GM11168 (cell line): ENCODE measurements around the gene ANKS1A.

Experiments
- in situ Hi-C: fragments of 300-500 bp; cut with MboI; formaldehyde crosslinking; loops from one replicate; pipeline ENCODE4 v1.12.0; 2022; ENCODE audit warnings: low sequenced_read_pairs; ENCODE audit not compliant: unreplicated experiment

Gene ANKS1A

DNA sequence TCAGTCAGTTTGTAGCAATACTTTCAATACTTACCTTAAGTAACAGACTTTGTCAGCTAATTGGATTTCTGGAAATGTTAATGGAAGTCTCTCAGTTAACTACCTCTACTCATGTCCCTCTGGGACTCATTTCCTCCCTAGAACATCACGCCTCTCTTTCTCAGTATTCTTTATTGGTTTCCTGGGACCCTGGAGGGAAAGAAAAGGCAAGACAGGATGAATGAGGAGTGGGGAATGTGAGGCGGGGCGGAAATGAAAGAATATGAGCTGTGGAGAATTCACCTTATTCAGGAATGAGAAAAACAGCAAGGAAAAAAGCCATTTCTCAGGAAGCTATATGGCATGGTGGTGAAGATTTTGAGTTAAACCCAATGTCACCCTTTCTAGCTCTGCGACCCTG lies 62.7 kb downstream of the ANKS1A start:
- in situ Hi-C loops: no loop called here

DNA sequence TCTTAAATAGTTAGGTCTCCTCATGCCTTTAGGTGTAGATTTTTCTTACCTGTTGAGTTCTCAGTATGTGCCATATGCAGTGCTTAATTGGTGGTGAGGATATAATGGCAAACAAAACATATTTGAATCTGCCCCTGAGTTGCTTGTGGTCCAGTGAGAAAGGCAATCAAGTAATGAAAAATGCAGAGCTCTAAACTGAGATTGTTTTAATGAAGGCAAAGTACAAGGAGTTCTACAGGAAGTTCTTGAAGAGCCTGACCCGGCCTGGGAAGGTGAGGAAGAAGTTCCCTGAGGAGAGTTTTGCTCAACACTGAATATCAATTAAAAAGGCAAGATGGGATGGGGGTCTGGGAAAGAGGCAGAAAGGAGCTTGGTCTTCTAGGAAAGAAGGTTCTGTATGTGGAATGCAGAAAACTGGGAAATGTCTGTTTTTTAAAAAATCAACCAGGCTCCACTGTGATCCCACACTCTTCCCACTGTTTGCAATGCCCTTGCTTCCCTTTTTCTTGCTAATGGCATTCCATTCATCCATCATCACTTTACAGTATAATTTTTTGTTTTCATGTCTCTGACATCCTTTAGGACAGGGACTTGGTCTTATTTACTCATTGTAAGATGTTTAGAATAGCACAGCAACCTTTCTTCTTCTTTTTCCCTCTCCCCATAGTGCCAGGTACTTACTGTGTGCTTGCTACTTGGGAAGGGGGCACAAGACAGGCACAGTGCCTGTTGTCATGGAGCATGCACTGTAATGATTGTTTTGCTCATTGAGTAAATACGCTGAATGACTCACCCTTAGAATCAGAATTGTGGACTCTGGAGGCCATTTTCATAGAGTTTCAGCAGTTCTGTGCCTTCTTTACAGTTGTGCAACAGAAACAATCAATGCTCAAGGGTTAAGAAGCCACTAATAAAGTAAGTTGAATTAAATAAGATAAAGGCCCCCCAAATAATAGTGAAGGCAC lies 64.3 kb downstream of the ANKS1A start:
- in situ Hi-C loops: no loop called here

DNA sequence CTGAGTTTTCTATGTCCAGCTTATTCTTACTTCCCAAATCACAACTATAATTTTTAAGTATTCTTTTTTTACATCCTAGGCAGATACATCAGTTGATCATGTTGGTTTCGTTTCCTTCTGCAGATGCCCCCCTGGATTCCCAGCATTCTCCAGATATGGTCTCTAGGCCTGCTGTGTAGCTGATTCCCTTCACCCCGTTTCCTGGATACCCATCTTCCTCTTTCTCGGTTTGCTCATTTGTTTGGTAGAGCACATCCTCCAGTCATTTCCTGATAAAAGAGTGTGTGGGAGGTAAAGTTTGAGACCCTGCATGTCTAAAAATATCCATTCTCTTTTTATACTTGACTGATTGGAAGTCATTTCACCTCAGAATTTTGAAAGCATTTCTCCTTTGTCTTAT lies 66.4 kb downstream of the ANKS1A start:
- in situ Hi-C loops: no loop called here

DNA sequence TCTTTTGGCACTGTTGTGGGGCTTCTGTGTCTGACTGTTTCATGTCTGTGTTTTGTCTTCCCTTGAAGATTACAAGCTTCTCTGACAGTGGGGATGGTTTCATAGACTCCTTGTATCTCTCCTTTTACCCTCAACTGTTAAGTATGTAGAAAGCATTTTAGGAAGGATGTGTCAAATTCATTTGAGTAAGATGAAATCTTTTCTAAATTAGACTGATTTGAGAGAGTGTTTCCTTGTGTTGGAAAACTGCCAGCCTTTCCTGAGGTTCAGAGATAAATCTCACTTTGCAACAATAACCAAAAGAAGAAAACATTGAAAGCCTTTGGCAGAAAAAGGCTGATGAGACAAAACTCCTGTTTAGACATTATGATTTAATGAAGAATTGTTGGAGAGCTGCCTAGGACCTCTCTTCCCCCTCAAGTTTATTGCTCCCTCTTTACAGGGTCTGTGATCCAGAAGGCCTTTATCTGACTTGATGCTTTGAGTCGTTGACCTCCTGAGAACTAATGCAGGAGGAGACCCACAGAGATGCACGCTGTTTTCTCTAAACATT lies 68.3 kb downstream of the ANKS1A start:
- in situ Hi-C loops: no loop called here

DNA sequence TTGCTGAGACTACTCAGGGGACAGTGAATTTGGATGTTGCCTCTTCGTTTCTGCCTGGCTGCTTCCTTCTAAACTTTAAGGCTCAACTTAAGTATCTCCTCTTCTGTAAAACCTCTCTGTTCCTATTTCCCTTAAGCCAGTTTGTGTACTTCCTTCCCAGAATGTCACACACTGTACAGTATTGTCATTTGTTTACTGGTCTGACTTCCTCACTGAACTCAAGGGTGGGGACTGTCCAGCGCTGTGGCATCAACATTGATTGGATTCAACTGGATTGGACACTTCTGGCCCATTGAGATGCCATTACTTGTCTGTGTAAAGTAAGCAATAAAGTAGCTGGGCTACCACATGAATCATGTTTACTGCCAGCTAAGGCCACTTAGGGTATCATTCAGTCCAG lies 69.7 kb downstream of the ANKS1A start:
- in situ Hi-C loops: no loop called here

DNA sequence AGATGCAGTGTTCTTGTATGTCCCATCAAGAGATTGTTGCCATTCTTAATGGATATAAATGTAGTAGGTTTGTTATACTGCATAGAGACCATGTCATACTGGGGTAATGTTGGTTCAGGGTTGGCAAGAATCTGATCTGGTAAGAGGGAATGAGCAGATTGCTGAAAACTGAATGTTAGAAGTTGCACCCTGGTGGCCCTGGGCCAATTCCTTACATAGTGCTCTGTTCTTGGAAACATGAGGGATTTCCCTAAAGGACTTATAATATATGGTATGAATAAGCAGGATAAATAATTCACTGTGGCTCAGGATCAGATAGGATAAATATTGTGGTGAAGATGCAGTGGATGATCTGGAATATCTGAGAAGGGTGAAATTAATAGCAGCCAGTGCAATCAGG lies 70.2 kb downstream of the ANKS1A start:
- in situ Hi-C loops: no loop called here

DNA sequence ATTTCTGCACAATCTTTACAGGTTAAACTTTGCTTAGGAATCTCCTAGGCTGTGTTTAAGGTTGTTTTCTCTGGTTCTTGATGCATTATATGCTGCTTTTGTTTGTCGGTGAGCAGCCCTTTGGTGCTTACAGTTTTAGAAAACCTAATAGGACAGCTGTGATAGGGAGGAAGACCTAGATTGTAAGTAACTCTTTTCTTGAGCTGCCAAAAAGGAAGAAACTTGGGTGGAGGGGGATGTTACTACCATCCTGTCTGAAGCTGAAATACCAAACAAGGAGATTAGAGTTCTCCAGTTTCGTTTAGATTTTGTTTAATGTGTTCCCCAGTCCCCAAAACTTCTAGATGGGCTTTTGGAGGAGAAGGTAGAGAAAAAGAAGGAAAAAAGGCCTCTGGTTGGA lies 72.0 kb downstream of the ANKS1A start:
- in situ Hi-C loops: no loop called here

DNA sequence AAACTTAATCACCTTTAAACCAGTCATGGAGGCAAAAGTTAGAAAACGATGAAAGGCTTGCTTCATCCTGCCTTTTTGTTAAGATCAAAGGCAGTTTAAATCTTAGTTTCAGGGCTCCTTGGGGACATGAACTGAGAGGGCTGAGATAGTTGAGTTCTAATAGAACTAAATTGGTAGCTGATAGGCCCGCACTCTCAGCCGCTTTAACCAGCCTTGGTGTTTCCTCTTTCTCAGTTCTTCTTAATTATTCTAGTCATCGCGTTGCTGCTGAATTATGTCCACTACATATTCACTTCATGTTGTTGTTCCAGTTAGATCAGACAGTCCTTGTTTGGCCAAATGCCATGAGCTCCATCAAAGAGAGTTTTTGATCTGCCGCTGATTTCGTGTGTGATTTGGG lies 72.5 kb downstream of the ANKS1A start:
- in situ Hi-C loops: no loop called here

DNA sequence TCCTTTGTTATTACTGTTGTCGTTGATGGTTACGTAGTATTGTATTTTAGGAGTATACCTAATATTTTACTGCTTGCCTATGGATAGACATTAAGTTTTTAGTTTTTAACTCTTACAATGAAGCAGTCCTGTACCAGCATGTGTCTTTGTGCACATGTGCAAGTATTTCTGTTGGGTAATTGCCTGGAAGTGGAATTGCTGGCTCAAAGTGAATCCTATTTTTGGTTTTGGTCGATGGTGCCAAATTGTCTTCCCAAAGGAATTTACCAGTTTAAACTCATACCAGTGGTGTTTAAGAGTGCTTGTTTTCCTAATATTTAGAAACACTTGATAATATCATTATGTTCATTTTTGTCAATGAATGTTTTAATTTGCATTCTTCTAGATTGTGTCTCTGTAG lies 75.5 kb downstream of the ANKS1A start:
- in situ Hi-C loops: no loop called here

DNA sequence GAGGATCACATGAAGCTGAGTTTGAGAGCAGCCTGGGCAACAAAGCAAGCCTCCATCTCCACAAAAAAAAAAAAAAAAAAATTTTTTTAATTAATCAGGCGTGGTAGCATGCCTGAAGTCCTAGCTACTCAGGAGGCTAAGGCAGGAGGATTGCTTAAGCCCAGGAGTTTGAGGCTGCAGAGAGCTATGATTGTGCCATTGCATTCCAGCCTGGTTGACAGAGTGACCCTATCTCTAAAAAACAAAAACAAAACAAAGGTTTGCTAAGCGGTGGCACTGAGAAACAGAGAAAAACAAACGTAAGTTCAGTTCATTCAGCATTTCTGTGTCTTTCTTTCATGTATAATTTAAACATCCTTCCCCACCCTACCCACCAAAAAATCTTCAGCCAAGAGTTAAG lies 78.4 kb downstream of the ANKS1A start:
- in situ Hi-C loops: no loop called here

DNA sequence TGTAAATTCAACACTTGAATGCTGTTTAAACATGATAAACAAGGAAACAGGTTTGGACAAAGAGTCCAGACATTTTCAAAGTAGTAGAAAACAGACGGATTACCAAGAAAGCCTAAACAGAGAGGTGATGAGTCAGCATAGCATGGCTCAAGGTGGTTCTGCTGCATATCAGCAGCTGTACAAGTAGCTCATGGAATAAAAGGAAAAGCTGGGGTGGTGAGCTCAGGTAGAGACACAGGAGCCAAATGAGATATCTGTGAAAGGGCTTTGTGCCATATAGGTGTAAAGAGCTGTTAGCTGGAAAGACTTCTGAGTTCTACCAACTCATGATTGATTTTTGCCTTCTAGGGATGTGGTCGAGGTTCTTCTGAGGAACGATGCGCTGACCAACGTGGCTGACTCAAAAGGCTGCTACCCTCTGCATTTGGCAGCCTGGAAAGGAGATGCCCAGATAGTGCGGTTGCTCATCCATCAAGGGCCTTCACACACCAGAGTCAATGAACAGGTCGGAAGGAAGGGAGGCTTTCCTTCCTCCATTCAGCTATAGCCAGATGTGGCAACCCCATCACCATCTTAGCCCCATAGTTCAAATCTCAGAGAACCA lies 80.7 kb downstream of the ANKS1A start:
- in situ Hi-C loops: no loop called here

DNA sequence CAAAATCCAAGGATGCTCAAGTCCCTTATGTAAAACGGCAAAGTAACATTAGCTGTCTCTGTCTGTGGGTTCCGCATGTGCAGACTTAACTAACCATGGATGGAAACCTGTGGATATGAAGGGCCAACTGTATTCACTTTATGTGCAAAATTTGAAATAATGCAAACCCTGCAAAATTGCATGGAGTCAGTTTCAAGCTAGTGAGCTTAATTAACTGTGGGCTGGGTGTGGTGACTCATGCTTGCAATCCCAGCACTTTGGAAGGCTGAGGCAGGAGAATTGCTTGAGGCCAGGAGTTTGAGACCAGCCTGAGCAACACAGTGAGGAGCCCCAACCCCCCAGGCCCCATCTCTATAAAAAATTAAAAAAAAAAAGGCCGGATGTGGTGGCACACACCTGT lies 81.4 kb downstream of the ANKS1A start:
- in situ Hi-C loops: no loop called here

DNA sequence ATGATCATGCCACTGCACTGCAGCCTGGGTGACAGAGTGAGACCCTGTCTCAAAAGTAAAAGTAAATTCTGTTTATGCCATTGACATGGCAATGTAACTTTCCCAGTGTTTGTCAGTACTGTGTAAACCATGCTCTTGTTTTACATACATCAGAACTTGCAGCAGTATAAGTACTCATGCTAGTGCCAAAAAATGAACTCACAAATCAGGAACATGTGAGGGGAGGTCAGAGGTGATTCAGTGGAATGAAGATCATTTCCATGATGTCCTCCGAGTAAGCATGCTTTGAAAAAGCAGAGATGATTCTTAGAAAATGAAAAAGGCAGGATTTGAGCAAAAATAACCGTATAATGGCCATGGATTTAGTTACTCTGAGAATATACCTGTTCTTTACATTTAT lies 81.9 kb downstream of the ANKS1A start:
- in situ Hi-C loops: no loop called here

DNA sequence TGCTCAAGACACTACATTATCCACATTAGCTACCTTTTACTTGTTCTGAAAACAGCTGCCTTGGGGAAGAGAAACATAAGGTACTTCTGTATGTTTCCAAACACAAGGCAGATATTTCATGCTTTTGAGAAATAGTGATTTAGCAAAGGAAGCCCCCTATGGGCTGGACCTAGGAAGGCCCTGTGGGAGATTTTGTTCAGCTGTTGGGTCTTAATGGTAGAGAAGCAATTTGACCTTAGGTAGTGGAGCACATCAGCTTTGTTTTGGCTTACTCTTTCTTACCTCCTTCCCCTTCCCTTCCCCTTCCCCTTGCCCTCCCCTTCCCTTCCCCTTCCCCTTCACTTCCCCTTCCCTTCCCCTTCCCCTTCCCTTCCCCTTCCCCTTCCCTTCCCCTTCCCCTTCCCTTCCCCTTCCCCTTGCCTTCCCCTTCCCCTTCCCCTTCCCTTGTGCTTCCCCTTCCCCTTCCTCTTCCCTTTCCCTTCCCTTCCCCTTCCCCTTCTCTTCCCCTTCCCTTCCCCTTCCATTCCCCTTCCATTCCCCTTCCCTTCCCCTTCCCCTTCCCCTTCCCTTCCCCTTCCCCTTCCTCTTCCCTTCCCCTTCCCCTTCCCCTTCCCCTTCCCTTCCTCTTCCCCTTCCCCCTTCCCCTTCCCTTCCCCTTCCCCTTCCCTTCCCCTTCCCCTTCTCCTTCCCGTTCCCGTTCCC lies 84.6 kb downstream of the ANKS1A start:
- in situ Hi-C loops: no loop called here

DNA sequence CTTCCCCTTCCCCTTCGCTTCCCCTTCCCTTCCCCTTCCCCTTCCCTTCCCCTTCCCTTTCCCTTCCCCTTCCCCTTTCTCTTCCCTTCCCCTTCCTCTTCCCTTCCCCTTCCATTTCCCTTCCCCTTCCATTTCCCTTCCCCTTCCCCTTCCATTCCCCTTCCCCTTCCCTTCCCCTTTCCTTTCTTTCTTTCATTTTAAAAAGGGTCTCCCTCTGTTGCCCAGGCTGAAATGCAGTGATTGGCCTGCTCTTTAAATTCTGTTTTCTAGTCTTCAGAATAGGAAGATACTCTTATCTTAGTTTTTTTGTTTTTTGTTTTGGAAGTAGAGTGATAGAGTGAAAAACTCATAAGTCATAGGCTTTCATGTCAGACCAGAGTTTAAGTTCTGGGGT lies 85.2 kb downstream of the ANKS1A start:
- in situ Hi-C loops: no loop called here

DNA sequence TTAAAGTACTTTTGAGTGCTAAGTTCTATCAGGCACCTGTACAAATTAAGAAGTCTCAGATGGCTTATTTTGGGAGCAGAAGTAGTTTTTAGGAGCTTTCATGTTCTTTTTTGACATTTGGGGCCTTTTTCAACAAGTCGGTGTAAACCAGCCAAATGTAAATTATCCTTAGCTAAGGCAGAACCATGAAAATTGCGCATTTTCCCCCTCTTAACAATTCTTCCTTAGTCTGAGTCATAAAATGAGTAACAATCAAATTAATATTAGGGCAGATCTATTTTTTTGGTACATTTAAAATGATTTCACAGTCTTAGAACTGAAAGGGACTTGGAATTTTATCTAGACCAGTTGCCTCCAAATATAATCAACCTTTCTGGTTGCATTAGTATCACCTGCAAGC lies 87.2 kb downstream of the ANKS1A start:
- in situ Hi-C loops: loop anchor here (25.0 kb wide), 1 partner anchor 236 kb away; the partner anchor contains the start of gene SCUBE3

DNA sequence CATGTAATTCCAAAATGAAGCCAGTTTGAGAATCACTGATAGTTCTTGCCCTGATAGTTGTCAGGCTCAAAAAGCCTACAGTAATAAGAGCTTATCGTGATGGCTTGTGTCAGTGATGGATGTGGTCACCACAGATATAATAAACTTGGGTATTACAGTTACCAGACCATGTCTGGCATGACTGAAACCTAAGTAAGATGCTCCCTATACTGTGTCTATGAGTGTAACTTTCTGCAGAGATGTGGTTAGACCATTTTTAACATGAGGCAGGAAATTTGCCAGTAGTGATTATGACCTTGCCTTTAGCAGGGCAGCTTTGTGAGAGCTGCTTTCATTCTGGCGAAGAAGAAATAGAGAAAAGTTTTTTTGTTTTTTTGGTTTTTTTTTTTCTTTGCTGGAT lies 90.2 kb downstream of the ANKS1A start:
- in situ Hi-C loops: loop anchor here (25.0 kb wide), 1 partner anchor 233 kb away; the partner anchor contains the start of gene SCUBE3

DNA sequence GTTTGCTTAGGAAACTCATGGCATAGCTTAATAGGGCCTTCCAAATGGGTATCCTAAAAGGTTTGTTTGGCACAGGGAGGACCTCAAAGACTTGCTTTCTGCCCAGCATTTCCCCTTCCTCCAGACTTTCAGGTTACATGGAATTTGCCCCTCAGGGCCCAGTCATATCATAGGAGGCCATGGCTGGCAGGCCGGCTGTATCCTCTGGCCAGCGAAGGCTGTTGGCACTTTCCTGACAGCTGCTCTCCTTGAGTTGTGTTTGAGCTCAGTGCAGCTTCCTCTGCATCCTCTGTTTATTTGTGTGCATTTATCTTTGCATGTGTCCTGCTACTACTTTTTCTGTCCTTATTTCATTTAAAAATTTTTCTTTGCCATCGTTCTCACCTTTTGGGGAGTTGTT lies 90.9 kb downstream of the ANKS1A start:
- in situ Hi-C loops: loop anchor here (25.0 kb wide), 1 partner anchor 232 kb away; the partner anchor contains the start of gene SCUBE3

DNA sequence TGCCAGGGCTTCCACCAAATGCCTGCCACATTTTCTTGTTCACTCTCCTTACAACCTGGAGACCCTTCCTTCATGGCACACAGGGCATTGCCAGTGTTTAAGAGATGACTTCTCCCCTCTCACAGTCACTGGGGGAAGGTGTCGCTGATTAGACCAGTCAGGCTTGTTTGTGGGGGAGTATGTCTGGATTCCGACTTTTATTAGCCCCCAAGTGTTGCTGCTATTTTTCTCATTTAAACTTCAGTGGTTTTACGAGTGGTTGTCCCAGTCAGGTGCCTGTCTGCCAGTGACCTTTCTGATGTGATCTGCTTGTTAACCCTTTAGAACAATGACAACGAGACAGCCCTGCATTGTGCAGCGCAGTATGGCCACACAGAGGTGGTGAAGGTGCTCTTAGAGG lies 92.3 kb downstream of the ANKS1A start:
- in situ Hi-C loops: loop anchor here (25.0 kb wide), 1 partner anchor 231 kb away; the partner anchor contains the start of gene SCUBE3

DNA sequence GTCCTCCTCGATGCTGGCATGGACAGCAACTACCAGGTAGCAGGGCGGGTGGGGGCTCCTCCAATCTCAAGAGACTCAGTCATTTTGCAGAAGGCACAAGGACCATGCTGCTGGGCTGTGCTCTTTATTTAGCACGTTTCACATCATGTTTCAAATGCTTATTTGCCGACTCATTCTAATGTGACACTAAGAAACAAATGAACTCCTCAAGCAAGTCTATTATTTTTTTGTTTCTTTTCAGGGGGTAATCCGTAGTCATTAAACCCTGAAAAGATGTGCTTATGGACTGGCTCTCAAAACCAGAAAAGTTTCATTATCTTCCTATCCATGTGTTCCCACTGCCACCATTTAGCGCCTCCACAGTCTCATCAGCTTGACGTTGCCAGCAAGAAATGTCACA lies 92.9 kb downstream of the ANKS1A start:
- in situ Hi-C loops: loop anchor here (25.0 kb wide), 1 partner anchor 230 kb away; the partner anchor contains the start of gene SCUBE3
